Left kidney (tissue), 2 donors: ENCODE data around the gene MSH3. TPM values are rescaled to one million over a fixed set of nuclear protein-coding genes. Genes with fewer than 3 reads are reported as not detected.

Experiments used
- DNase-seq: peaks from one replicate; pipeline ENCODE4 v3.0.0-alpha.2; 2013
- polyA plus RNA-seq: library from polyadenylated mRNA; unstranded; fragments of 120-200 nt; gene quantifications from one replicate; pipeline ENCODE4 v1.2.1, GENCODE V29; 2013; ENCODE audit not compliant: insufficient read length

MSH3 gene
- polyA plus RNA-seq, 1 donor: 25.1 TPM

GRCh38 chr5:80905405-80905804 is 251.0 kb downstream of the MSH3 start:
- no peak for DNase-seq

- DNase-seq: no peak
Measured at GRCh38 chr5:80912479-80912878, 258.0 kb downstream of the MSH3 start.

- DNase-seq: no peak
Measured at GRCh38 chr5:80915716-80916115, 261.3 kb downstream of the MSH3 start.

- no peak for DNase-seq
Measured at GRCh38 chr5:80916676-80917075, 262.2 kb downstream of the MSH3 start.

GRCh38 chr5:80917631-80918030 is 263.2 kb downstream of the MSH3 start:
- peak; percentile 29 for DNase-seq

GRCh38 chr5:80919678-80920196 is 265.3 kb downstream of the MSH3 start:
- no peak for DNase-seq

- no peak for DNase-seq
Measured at GRCh38 chr5:80920333-80920732, 265.9 kb downstream of the MSH3 start.

GRCh38 chr5:80921026-80921425 is 266.6 kb downstream of the MSH3 start:
- no peak for DNase-seq

GRCh38 chr5:80925931-80926330 is 271.5 kb downstream of the MSH3 start:
- no peak for DNase-seq

Other genes with a start within 250 kb of the MSH3 start
- 102 TPM for gene ZFYVE16, start 246.6 kb upstream of the MSH3 start, polyA plus RNA-seq
- gene FAM151B, start 166.6 kb upstream of the MSH3 start, polyA plus RNA-seq: 4.2 TPM
- gene ANKRD34B, start 84.4 kb upstream of the MSH3 start, polyA plus RNA-seq: 0.32 TPM
- gene DHFR, start 331 bp downstream of the MSH3 start, polyA plus RNA-seq: 96.1 TPM